HG03108 (cell line): ENCODE results near the gene AFG1L.
"Not testable (repeated sequence)": the region's sequence is repeated elsewhere in the genome, so short reads cannot be mapped to it uniquely, and the experiment has no call there.

Experiments
- ATAC-seq: cut with Tn5 transposase; IDR thresholded peaks from one replicate; pipeline ENCODE4 v1.9.1; 2021; ENCODE audit warnings: moderate library complexity; ENCODE audit not compliant: unreplicated experiment

The AFG1L gene

GRCh38 chr6:108287373-108287772, 7.5 kb upstream of the AFG1L start:
- ATAC-seq: no peak

GRCh38 chr6:108288742-108289141, 6.1 kb upstream of the AFG1L start:
- no peak for ATAC-seq

GRCh38 chr6:108291091-108291490, 3.8 kb upstream of the AFG1L start:
- ATAC-seq: no peak

GRCh38 chr6:108292561-108292960, 2.3 kb upstream of the AFG1L start:
- ATAC-seq: not testable (repeated sequence)

GRCh38 chr6:108293527-108294296, 1.1 kb upstream of the AFG1L start:
- no peak for ATAC-seq

- ATAC-seq: peak; percentile 15
These were observed 542 bp upstream of the AFG1L start for GRCh38 chr6:108294297-108294726.

- no peak for ATAC-seq
These were observed 822 bp downstream of the AFG1L start for GRCh38 chr6:108295676-108296075.

GRCh38 chr6:108302386-108302785, 7.5 kb downstream of the AFG1L start:
- no peak for ATAC-seq

- no peak for ATAC-seq
These were observed 9.8 kb downstream of the AFG1L start for GRCh38 chr6:108304646-108305045.

GRCh38 chr6:108308641-108309040, 13.8 kb downstream of the AFG1L start:
- not testable (repeated sequence) for ATAC-seq

- ATAC-seq: no peak
These were observed 15.0 kb downstream of the AFG1L start for GRCh38 chr6:108309844-108310243.

- ATAC-seq: no peak
These were observed 17.8 kb downstream of the AFG1L start for GRCh38 chr6:108312605-108313004.

GRCh38 chr6:108321253-108321747, 26.4 kb downstream of the AFG1L start:
- no peak for ATAC-seq

GRCh38 chr6:108322728-108323127, 27.9 kb downstream of the AFG1L start:
- no peak for ATAC-seq

GRCh38 chr6:108323710-108324466, 29.0 kb downstream of the AFG1L start:
- no peak for ATAC-seq

GRCh38 chr6:108330221-108330785, 35.4 kb downstream of the AFG1L start:
- not testable (repeated sequence) for ATAC-seq

- no peak for ATAC-seq
These were observed 36.0 kb downstream of the AFG1L start for GRCh38 chr6:108330806-108331205.

- no peak for ATAC-seq
These were observed 37.1 kb downstream of the AFG1L start for GRCh38 chr6:108331982-108332381.

- no peak for ATAC-seq
These were observed 42.1 kb downstream of the AFG1L start for GRCh38 chr6:108336971-108337370.

GRCh38 chr6:108337721-108338120, 42.9 kb downstream of the AFG1L start:
- no peak for ATAC-seq

- ATAC-seq: no peak
These were observed 46.5 kb downstream of the AFG1L start for GRCh38 chr6:108341372-108341771.

GRCh38 chr6:108343894-108344293, 49.0 kb downstream of the AFG1L start:
- no peak for ATAC-seq
